SH-SY5Y (cell line): ENCODE results near the gene SLC22A5.

Source experiments
- GATA2 ChIP-seq: IDR thresholded peaks from 2 replicates; pipeline ENCODE4 v1.6.1; 2011; ENCODE audit warnings: mild to moderate bottlenecking, low read depth, low read length
- GATA3 ChIP-seq: IDR thresholded peaks from 2 replicates; pipeline ENCODE4 v1.6.1; 2011; ENCODE audit warnings: low read depth, mild to moderate bottlenecking, low read length, moderate library complexity

GRCh38 chr5:132358775-132359174, 10.7 kb upstream of the SLC22A5 start:
- no peak for TF ChIP-seq GATA2
- TF ChIP-seq GATA3 = no peak
